Thyroid gland (tissue), 4 donors: Measurements from ENCODE around the gene USP33.

ENCODE experiments used
- CTCF ChIP-seq, 6 experiments: fragments of 200-600 bp in 3 of 6; fragments of 450-650 bp in 3 of 6; sonication (generic) in 3 of 6; IDR thresholded peaks; one replicate each; pipeline ENCODE4 v1.5.1; 2016 to 2019; ENCODE audit warnings: antibody characterized with exemption in 6 of 6, mild to moderate bottlenecking in 2 of 6, inconsistent platforms in 1 of 6, moderate library complexity in 1 of 6
- POLR2A ChIP-seq, 2 donors: fragments of 450-650 bp; IDR thresholded peaks; one replicate each; pipeline ENCODE4 v1.6.1; 2017; ENCODE audit warnings: antibody characterized with exemption in 2 of 2, mild to moderate bottlenecking in 2 of 2, moderate library complexity in 1 of 2

- TF ChIP-seq CTCF (IDR thresholded peaks at IDR 0.05) (no peak), POLR2A (IDR thresholded peaks at IDR 0.05) (no peak)
Measured at GRCh38 chr1:77697441-77697840, 62.2 kb downstream of the USP33 start.
